ELF-1 (cell line): ENCODE data around the gene ADAM15.

Source experiments
- DNase-seq: peaks from one replicate; pipeline ENCODE4 v3.0.0-alpha.2; 2016; ENCODE audit warnings: low read depth, low spot score

The ADAM15 gene

GRCh38 chr1:155052439-155053395 is 1.6 kb downstream of the ADAM15 start:
- no peak for DNase-seq

GRCh38 chr1:155053531-155054105 is 2.5 kb downstream of the ADAM15 start:
- DNase-seq, result no peak

DNA sequence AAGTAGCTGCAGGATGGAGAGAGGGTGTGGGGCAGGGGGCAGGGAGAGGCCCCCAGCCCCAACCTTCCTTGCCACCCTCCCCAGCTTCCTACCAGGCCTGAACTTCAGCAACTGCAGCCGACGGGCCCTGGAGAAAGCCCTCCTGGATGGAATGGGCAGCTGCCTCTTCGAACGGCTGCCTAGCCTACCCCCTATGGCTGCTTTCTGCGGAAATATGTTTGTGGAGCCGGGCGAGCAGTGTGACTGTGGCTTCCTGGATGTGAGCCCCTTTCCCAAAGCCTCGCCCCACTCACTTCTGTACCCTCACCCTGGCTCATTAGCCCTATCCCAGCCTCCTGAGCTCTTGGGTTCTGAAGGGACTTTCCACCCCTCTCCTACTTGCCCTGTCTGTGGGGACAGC is 6.0 kb downstream of the ADAM15 start:
- DNase-seq, result no peak

GRCh38 chr1:155057788-155058211 is 6.7 kb downstream of the ADAM15 start:
- no peak for DNase-seq

DNA sequence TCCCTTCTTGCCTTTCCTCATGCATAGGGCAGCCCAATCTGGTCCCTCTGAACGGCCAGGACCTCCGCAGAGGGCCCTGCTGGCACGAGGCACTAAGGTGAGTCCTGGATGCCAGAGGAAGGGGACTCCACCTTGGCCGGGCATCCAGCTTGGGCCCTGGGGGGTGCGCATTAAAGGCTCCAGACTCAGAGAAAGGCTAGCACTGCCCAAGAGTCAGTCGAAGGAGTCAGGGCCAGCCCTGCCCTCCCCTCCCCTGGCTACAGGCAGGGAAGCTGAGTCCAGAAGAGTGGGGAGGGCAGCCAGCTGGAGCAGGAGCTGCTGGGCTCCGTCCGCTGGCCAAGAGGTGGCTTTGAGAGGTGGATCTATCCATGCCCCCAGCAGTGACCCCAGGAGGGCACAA is 9.6 kb downstream of the ADAM15 start:
- no peak for DNase-seq

GRCh38 chr1:155061381-155062150 is 10.4 kb downstream of the ADAM15 start:
- peak; percentile 96 for DNase-seq

GRCh38 chr1:155062151-155062686 is 11.1 kb downstream of the ADAM15 start:
- no peak for DNase-seq

GRCh38 chr1:155062702-155063411 is 11.7 kb downstream of the ADAM15 start:
- peak; percentile 89 for DNase-seq

DNA sequence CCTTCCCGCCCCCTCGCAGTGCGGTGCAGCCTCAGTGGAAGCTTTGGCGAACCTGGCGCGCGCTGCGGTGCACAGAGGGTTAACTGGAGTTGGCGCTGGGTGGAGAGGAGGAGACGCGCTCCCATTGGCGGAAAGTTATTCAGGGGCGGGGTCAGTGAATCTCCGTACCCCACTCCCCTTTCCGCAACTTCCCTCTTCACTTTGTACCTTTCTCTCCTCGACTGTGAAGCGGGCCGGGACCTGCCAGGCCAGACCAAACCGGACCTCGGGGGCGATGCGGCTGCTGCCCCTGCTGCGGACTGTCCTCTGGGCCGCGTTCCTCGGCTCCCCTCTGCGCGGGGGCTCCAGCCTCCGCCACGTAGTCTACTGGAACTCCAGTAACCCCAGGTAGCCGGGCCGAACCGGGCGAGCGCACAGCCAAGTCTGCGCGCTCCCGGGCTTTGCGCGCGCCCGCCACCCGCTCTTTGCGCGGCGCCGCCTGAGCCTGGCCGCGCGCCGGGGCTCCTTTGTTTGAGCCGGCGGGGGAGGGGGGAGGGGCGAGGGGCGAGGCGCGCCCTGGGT is 12.5 kb downstream of the ADAM15 start, which contains the start of gene EFNA4:
TSS of gene EFNA4 (plus strand) at position 191 of the 561 bp plus-strand sequence. CDS start at position 275, 84 bp downstream.
- peak; percentile 97 for DNase-seq

GRCh38 chr1:155064111-155064831 is 13.2 kb downstream of the ADAM15 start:
- peak; percentile 82 for DNase-seq

GRCh38 chr1:155064832-155065429 is 13.8 kb downstream of the ADAM15 start:
- DNase-seq, result no peak

DNA sequence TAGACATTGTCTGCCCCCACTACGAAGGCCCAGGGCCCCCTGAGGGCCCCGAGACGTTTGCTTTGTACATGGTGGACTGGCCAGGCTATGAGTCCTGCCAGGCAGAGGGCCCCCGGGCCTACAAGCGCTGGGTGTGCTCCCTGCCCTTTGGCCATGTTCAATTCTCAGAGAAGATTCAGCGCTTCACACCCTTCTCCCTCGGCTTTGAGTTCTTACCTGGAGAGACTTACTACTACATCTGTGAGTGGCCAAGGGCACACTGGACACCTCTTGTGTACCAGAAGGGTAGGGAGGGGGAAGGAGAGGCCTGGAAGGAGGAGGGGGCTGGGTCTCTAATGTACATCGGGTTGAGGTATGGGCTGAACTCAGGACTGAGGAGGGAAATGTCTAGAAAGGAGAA is 15.7 kb downstream of the ADAM15 start:
- no peak for DNase-seq

GRCh38 chr1:155068599-155068998 is 17.5 kb downstream of the ADAM15 start:
- DNase-seq, result no peak

GRCh38 chr1:155069551-155070157 is 18.5 kb downstream of the ADAM15 start:
- DNase-seq, result peak; percentile 79

- DNase-seq, result no peak
Measured at GRCh38 chr1:155070158-155070621, 19.1 kb downstream of the ADAM15 start.

GRCh38 chr1:155070721-155071569 is 19.8 kb downstream of the ADAM15 start:
- peak; percentile 91 for DNase-seq

DNA sequence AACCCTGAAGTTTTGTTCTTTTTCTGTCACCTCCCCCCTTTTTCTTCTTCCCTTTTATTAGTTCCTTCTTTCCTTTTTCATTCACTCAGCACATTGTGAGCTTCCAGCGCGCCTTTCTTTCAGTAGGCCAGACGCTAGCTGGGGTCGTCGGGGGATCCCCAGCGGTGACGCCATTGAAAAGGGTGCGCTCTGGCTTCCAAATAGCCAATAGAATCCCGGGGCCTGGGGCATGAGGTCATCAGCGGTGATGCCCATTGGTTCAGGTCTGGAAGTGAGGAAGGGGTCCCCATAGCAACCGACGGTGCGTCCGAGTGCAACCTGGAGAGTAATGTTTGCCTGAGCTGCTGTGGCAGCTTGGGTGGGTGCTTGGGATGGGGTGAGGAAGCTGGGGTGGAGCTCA is 20.6 kb downstream of the ADAM15 start:
- peak; percentile 49 for DNase-seq
